Stimulated activated CD4-positive, alpha-beta T cell treated with anti-CD3 and anti-CD28 coated beads, TNF-alpha, amount 100 ng/mL, for 1 hour (primary cell): ENCODE results near the gene CENPT.

Experiments
- DNase-seq, 3 donors: peaks; one replicate each; pipeline ENCODE4 v3.0.0-alpha.2; 2020; ENCODE audit warnings: low read depth in 3 of 3, low spot score in 1 of 3

The CENPT gene

GRCh38 chr16:67847064-67847861, at the start of gene CENPT:
TSS of gene CENPT (minus strand) at chr16:67847693. CDS start at chr16:67833859, 13,834 bp downstream.
- peak in 1 of 3 donors; percentile 24 for DNase-seq

- no peak for DNase-seq
Observed at GRCh38 chr16:67897231-67897630, 49.7 kb upstream of the CENPT start.

GRCh38 chr16:67893743-67894399, 46.4 kb upstream of the CENPT start:
- no peak for DNase-seq

GRCh38 chr16:67892899-67893742, 45.6 kb upstream of the CENPT start, which contains the start of gene PSKH1:
TSS of gene PSKH1 (plus strand) at chr16:67893254. CDS start at chr16:67908750, 15,496 bp downstream.
- DNase-seq = peak; percentile 73 to 90 (median 82)

GRCh38 chr16:67892375-67892774, 44.9 kb upstream of the CENPT start:
- DNase-seq = no peak

GRCh38 chr16:67888331-67888730, 40.8 kb upstream of the CENPT start:
- DNase-seq = no peak

GRCh38 chr16:67886387-67886786, 38.9 kb upstream of the CENPT start:
- no peak for DNase-seq

- DNase-seq = no peak
Observed at GRCh38 chr16:67885976-67886375, 38.5 kb upstream of the CENPT start.

GRCh38 chr16:67885545-67885944, 38.1 kb upstream of the CENPT start:
- no peak for DNase-seq

- no peak for DNase-seq
Observed at GRCh38 chr16:67884684-67885083, 37.2 kb upstream of the CENPT start, which contains the start of gene NRN1L. TSS of gene NRN1L (plus strand) at chr16:67884885. CDS start at chr16:67884904, 19 bp downstream.

GRCh38 chr16:67883872-67884261, 36.4 kb upstream of the CENPT start:
- DNase-seq = peak; percentile 34 to 66 (median 55)

GRCh38 chr16:67883146-67883871, 35.8 kb upstream of the CENPT start:
- DNase-seq = no peak

GRCh38 chr16:67882374-67883145, 35.1 kb upstream of the CENPT start:
- no peak for DNase-seq

GRCh38 chr16:67881621-67882161, 34.2 kb upstream of the CENPT start:
- no peak for DNase-seq

GRCh38 chr16:67880584-67880983, 33.1 kb upstream of the CENPT start:
- no peak for DNase-seq

GRCh38 chr16:67879936-67880335, 32.4 kb upstream of the CENPT start:
- no peak for DNase-seq

GRCh38 chr16:67879462-67879861, 32.0 kb upstream of the CENPT start:
- no peak for DNase-seq

- no peak for DNase-seq
Observed at GRCh38 chr16:67878846-67879245, 31.4 kb upstream of the CENPT start.

GRCh38 chr16:67878232-67878631, 30.7 kb upstream of the CENPT start:
- no peak for DNase-seq

GRCh38 chr16:67877064-67877463, 29.6 kb upstream of the CENPT start:
- DNase-seq = no peak
